ENCODE measurements around the gene CEP85L.

DNA sequence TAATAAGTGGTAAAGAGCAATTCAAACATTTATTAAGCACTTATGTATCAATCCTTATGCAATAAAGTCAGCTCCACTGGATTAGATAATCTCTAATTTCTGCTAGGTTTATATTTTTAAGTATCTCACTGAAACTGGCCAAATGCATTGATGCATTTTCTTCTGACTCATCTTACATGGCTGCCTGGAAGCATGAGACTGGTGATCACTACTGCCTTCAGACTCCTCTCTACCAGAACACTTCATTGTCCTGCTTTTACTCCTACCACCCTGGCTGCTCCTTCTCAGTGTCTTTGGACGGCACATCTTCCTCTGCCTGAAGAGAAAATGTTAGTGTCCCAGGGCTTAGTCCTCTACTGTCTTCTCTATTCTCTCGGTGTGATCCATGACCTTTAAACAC, 7.4 kb downstream of the CEP85L start:
- TF ChIP-seq NFYB (IDR thresholded peaks at IDR 0.05; ENCODE audit: insufficient read depth, low read depth, low read length) (no peak), CHD1 (IDR thresholded peaks at IDR 0.05; ENCODE audit: low read depth, low read length) (no peak), CHD4 (IDR thresholded peaks at IDR 0.05) (no peak), EZH2 (IDR thresholded peaks at IDR 0.05; ENCODE audit: borderline replicate concordance, control insufficient read depth, low read depth, low read length) (no peak), POLR2A (IDR thresholded peaks at IDR 0.05; ENCODE audit: low read depth, low read length) (no peak)
- TF ChIP-seq, protein P1, sequence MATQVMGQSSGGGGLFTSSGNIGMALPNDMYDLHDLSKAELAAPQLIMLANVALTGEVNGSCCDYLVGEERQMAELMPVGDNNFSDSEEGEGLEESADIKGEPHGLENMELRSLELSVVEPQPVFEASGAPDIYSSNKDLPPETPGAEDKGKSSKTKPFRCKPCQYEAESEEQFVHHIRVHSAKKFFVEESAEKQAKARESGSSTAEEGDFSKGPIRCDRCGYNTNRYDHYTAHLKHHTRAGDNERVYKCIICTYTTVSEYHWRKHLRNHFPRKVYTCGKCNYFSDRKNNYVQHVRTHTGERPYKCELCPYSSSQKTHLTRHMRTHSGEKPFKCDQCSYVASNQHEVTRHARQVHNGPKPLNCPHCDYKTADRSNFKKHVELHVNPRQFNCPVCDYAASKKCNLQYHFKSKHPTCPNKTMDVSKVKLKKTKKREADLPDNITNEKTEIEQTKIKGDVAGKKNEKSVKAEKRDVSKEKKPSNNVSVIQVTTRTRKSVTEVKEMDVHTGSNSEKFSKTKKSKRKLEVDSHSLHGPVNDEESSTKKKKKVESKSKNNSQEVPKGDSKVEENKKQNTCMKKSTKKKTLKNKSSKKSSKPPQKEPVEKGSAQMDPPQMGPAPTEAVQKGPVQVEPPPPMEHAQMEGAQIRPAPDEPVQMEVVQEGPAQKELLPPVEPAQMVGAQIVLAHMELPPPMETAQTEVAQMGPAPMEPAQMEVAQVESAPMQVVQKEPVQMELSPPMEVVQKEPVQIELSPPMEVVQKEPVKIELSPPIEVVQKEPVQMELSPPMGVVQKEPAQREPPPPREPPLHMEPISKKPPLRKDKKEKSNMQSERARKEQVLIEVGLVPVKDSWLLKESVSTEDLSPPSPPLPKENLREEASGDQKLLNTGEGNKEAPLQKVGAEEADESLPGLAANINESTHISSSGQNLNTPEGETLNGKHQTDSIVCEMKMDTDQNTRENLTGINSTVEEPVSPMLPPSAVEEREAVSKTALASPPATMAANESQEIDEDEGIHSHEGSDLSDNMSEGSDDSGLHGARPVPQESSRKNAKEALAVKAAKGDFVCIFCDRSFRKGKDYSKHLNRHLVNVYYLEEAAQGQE (IDR thresholded peaks at IDR 0.05; ENCODE audit: low read depth, low read length): no peak
- TF ChIP-seq, protein P2, sequence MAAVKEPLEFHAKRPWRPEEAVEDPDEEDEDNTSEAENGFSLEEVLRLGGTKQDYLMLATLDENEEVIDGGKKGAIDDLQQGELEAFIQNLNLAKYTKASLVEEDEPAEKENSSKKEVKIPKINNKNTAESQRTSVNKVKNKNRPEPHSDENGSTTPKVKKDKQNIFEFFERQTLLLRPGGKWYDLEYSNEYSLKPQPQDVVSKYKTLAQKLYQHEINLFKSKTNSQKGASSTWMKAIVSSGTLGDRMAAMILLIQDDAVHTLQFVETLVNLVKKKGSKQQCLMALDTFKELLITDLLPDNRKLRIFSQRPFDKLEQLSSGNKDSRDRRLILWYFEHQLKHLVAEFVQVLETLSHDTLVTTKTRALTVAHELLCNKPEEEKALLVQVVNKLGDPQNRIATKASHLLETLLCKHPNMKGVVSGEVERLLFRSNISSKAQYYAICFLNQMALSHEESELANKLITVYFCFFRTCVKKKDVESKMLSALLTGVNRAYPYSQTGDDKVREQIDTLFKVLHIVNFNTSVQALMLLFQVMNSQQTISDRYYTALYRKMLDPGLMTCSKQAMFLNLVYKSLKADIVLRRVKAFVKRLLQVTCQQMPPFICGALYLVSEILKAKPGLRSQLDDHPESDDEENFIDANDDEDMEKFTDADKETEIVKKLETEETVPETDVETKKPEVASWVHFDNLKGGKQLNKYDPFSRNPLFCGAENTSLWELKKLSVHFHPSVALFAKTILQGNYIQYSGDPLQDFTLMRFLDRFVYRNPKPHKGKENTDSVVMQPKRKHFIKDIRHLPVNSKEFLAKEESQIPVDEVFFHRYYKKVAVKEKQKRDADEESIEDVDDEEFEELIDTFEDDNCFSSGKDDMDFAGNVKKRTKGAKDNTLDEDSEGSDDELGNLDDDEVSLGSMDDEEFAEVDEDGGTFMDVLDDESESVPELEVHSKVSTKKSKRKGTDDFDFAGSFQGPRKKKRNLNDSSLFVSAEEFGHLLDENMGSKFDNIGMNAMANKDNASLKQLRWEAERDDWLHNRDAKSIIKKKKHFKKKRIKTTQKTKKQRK (IDR thresholded peaks at IDR 0.05; ENCODE audit: low read depth, low read length): no peak

All from GM12878 (cell line).